Measurements from ENCODE around the gene TMEM167B. TPM values are rescaled to one million over a fixed set of nuclear protein-coding genes. Genes with fewer than 3 reads are reported as not detected.
A peak's percentile ranks its signal among the peaks of the same experiment; 100 is the strongest.

The TMEM167B gene
- total RNA-seq: 40.9 and 44.5 TPM in 2 replicates
- 50.3 TPM for total RNA-seq (2013)
- polyA plus RNA-seq: 12.0 and 19.5 TPM in 2 replicates
- 24.7 and 25.0 TPM in 2 replicates for polyA minus RNA-seq

DNA sequence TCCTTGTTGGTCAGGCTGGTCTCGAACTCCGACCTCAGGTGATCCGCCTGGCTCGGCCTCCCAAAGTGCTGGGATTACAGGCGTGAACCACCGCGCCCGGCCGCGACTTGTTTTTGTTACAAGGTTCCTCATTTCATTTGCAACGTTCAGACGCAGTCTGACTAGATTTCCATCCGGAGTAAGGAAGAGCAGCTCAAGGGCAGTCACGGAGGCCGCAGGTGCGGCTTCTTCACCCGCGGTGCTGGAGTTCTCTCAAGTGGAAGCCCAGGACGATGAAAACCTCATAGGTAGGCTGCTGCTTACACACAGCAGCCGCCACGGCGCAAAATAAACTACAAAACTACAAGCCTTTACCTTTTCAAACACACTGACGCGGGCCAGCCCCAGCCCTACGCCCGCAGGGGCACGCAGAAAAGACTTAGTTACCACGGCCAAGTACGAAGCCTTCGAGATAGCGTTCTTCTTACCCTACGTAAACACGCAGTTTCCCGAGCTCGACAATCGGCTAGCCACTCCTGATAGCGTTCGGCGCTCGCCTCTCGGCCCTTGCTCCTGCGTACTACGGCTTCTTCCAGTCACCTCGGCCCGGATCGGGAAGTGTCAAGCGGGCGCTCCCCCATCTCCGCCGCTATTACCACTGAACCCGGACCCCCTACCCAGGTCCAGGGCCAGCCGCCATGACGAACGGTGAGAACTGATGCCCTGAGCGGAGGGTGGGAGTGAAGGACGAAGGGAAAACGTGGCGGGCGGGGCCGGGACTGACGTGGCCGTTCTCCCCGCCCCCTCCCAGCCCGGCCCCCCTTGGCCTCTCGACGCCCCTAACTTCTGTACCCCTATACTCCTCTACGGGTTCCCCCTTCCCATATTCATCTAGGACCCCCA is at the start of gene TMEM167B:
Gene TMEM167B (plus strand): TSS at position 569 of the 882 bp plus-strand sequence. CDS start 109 bp downstream, at position 678.
- intact Hi-C loops (cut with micrococcal nuclease): loop anchor here (1.0 to 10.0 kb wide), 8 partner anchors 10 to 536 kb away; partner anchors contain the start of genes CLCC1, GPSM2, SARS1 and STXBP3
- peak within 1 kb of the TSS; percentile 92 for H3K4me3 Mint-ChIP-seq
- H2AFZ ChIP-seq (ENCODE audit: insufficient read depth, low read depth, low read length, poor library complexity, severe bottlenecking): peak within 1 kb of the TSS; percentile 91
- no peaks in the 10 kb centered on the region for H3K9me3 Mint-ChIP-seq (ENCODE audit: insufficient read depth)
- peaks cover 25 to 28% of the 10 kb centered on the region in 2 donors for H3K4me1 ChIP-seq (ENCODE audit: control insufficient read depth in 2 of 2, insufficient read depth in 2 of 2, low read length in 2 of 2)
- WGBS (ENCODE audit: insufficient coverage): 4% methylated on average over 56 of the region's 67 CpGs
- peak within 1 kb of the TSS; percentile 88 to 99 (median 93) for H3K4me3 ChIP-seq (ENCODE audit: control extremely low read depth in 1 of 5, extremely low read depth in 1 of 5, insufficient read depth in 1 of 5, low read depth in 2 of 5, low read length in 4 of 5)
- peak; percentile 93 for DNase-seq
- no peaks in the 10 kb centered on the region for H3K27me3 Mint-ChIP-seq
- peak within 1 kb of the TSS; percentile 94 for H3K27ac Mint-ChIP-seq
- H3K27ac ChIP-seq (ENCODE audit: low read length in 2 of 2): peak within 1 kb of the TSS; percentile 96 to 98
- ChIA-PET CTCF (interaction anchor here (1.0 to 3.1 kb wide), 4 partner anchors 9 to 48 kb away, joined by 3 to 25 read pairs (median 8); partner anchors contain the start of genes TAF13 and WDR47), POLR2A (interaction anchor here (0.6 to 2.8 kb wide), 5 partner anchors 9 to 128 kb away, joined by 3 to 38 read pairs (median 10); partner anchors contain the start of genes CLCC1, ELAPOR1, TAF13 and WDR47)
- peaks cover 33% of the 10 kb centered on the region for H3K4me1 Mint-ChIP-seq
- peak within 1 kb of the TSS; percentile 99 for H3K9ac ChIP-seq (ENCODE audit: low read length)
- H3K79me2 ChIP-seq (ENCODE audit: control insufficient read depth, insufficient read depth, low read length): peaks cover 43% of the 10 kb centered on the region
- H3K36me3 ChIP-seq (replicated peaks in 1 of 2; ENCODE audit: control extremely low read depth in 1 of 2, control insufficient read depth in 1 of 2, extremely low read depth in 1 of 2, insufficient read depth in 2 of 2, low read length in 1 of 2): peaks cover 0 to 16% of the 10 kb centered on the region in 2 experiments
- no peaks in the 10 kb centered on the region for H4K20me1 ChIP-seq (ENCODE audit: control insufficient read depth, insufficient read depth, low read length, poor library complexity, severe bottlenecking)
- no peaks in the 10 kb centered on the region for H3K27me3 ChIP-seq (replicated peaks in 1 of 4; ENCODE audit: control extremely low read depth in 1 of 4, control insufficient read depth in 3 of 4, insufficient read depth in 4 of 4, low read length in 3 of 4)
- TF ChIP-seq EZH2 (IDR thresholded peaks at IDR 0.05; ENCODE audit: borderline replicate concordance, insufficient read depth, low read depth, low read length, poor library complexity, severe bottlenecking): no peak
- TF ChIP-seq, protein P1, sequence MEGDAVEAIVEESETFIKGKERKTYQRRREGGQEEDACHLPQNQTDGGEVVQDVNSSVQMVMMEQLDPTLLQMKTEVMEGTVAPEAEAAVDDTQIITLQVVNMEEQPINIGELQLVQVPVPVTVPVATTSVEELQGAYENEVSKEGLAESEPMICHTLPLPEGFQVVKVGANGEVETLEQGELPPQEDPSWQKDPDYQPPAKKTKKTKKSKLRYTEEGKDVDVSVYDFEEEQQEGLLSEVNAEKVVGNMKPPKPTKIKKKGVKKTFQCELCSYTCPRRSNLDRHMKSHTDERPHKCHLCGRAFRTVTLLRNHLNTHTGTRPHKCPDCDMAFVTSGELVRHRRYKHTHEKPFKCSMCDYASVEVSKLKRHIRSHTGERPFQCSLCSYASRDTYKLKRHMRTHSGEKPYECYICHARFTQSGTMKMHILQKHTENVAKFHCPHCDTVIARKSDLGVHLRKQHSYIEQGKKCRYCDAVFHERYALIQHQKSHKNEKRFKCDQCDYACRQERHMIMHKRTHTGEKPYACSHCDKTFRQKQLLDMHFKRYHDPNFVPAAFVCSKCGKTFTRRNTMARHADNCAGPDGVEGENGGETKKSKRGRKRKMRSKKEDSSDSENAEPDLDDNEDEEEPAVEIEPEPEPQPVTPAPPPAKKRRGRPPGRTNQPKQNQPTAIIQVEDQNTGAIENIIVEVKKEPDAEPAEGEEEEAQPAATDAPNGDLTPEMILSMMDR (IDR thresholded peaks at IDR 0.05): no peak
- peak within 1 kb of the TSS; percentile 99 for H3K4me2 ChIP-seq (replicated peaks; ENCODE audit: low read depth, low read length, poor library complexity, severe bottlenecking)
- peak; percentile 89 for ATAC-seq (ENCODE audit: low read depth)
- H3K9me3 ChIP-seq (ENCODE audit: control extremely low read depth in 1 of 3, control insufficient read depth in 2 of 3, insufficient read depth in 1 of 3, low read length in 2 of 3): peaks cover 0 to 17% (median 0%) of the 10 kb centered on the region in 3 donors
